HepG2 (cell line): ENCODE data around the gene RRAGB.
"Not testable (repeated sequence)": the region's sequence is repeated elsewhere in the genome, so short reads cannot be mapped to it uniquely, and the experiment has no call there.

Experiments used
- CTCF ChIP-seq: sonication (generic); formaldehyde crosslinking; IDR thresholded peaks from 2 replicates; pipeline ENCODE4 v1.5.0; 2020; ENCODE audit warnings: mild to moderate bottlenecking, missing genetic modification reagents, moderate library complexity
- FOXC1 ChIP-seq: sonication (generic); formaldehyde crosslinking; IDR thresholded peaks from 2 replicates; pipeline ENCODE4 v1.8.0; 2022; ENCODE audit warnings: mild to moderate bottlenecking, missing genetic modification reagents, borderline replicate concordance
- ZNF510 ChIP-seq: sonication (generic); formaldehyde crosslinking; IDR thresholded peaks from 2 replicates; pipeline ENCODE4 v1.4.0; 2020; ENCODE audit warnings: low read depth, mild to moderate bottlenecking, missing genetic modification reagents

- TF ChIP-seq CTCF, FOXC1, ZNF510 (CRISPR knock-in tag): not testable (repeated sequence)
Observed at GRCh38 chrX:55705066-55705465, 12.5 kb upstream of the RRAGB start.
